ENCODE data around the gene OLFM3. TPM values are rescaled to one million over a fixed set of nuclear protein-coding genes. Genes with fewer than 3 reads are reported as not detected.

The OLFM3 gene
- total and polyA plus RNA-seq, 2 experiments from 2014 or later = 0.21 to 0.31 TPM

GRCh38 chr1:101898137-101898536, 98.6 kb downstream of the OLFM3 start (continued):
- TF ChIP-seq ETS1 (IDR thresholded peaks at IDR 0.05) (no peak), NANOG (IDR thresholded peaks at IDR 0.05; ENCODE audit: borderline replicate concordance) (no peak), EZH2phosphoT487 (IDR thresholded peaks at IDR 0.05; ENCODE audit: unreplicated experiment) (no peak), EZH2 (IDR thresholded peaks at IDR 0.05; ENCODE audit: low read depth, unreplicated experiment) (no peak)

GRCh38 chr1:101884621-101885020, 112.1 kb downstream of the OLFM3 start:
- Mint-ChIP-seq H3K9me3 (peaks cover 3% of the 10 kb centered on the region; the same call in 2 of the 3 replicates), H3K27me3 (ENCODE audit: insufficient read depth, low read depth, poor library complexity) (peaks cover 4% of the 10 kb centered on the region), H3K36me3 (ENCODE audit: low read depth) (no peaks in the 10 kb centered on the region), H3K27ac (no peak overlapping the region), H3K4me1 (no peaks in the 10 kb centered on the region), H3K4me3 (no peak overlapping the region)
- H3K4me2 ChIP-seq = no peak overlapping the region
- no peaks in the 10 kb centered on the region for H3K79me2 ChIP-seq (replicated peaks; ENCODE audit: insufficient read depth)
- peaks cover 10% of the 10 kb centered on the region; the same call in 1 of the 2 replicates for H3K9me2 ChIP-seq (ENCODE audit: insufficient read depth)
- DNase-seq (ENCODE audit: low spot score) = no peak
- H3K27ac ChIP-seq (ENCODE audit: low read depth) = no peak overlapping the region
- no peak for ATAC-seq
- H4K20me1 ChIP-seq (replicated peaks; ENCODE audit: insufficient read depth) = no peaks in the 10 kb centered on the region
- H3F3A ChIP-seq (replicated peaks; ENCODE audit: low read depth) = no peaks in the 10 kb centered on the region
- no peaks in the 10 kb centered on the region for H3K4me1 ChIP-seq (ENCODE audit: insufficient read depth)
- H2AFZ ChIP-seq = peak overlapping the region; percentile 7; the same call in 1 of the 2 replicates
- H3K36me3 ChIP-seq (ENCODE audit: insufficient read depth) = no peaks in the 10 kb centered on the region
- H3K4me3 ChIP-seq = no peak overlapping the region
- no peaks in the 10 kb centered on the region for H3K27me3 ChIP-seq (ENCODE audit: insufficient read depth)
- TF ChIP-seq CTCF (conservative IDR thresholded peaks at IDR 0.05; ENCODE audit: low read depth in 2 of 2) (no peak), ZNF462 (CRISPR knock-in tag; IDR thresholded peaks at IDR 0.05) (no peak), JUNB (IDR thresholded peaks at IDR 0.05; ENCODE audit: unreplicated experiment) (no peak), EZH2phosphoT487 (IDR thresholded peaks at IDR 0.05; ENCODE audit: unreplicated experiment) (no peak), ZNF114 (CRISPR knock-in tag; IDR thresholded peaks at IDR 0.05) (no peak), POLR2AphosphoS5 (IDR thresholded peaks at IDR 0.05; ENCODE audit: low read depth) (no peak), REST (IDR thresholded peaks at IDR 0.05; ENCODE audit: unreplicated experiment) (no peak), ZNF331 (CRISPR knock-in tag; IDR thresholded peaks at IDR 0.05; ENCODE audit: low read depth) (no peak), STAT1 (IDR thresholded peaks at IDR 0.05; ENCODE audit: unreplicated experiment) (no peak), ETS1 (IDR thresholded peaks at IDR 0.05) (no peak)
